ENCODE data around the gene ABCA4.
A peak's percentile ranks its signal among the peaks of the same experiment; 100 is the strongest.

The ABCA4 gene

GRCh38 chr1:94126651-94127050 lies 5.7 kb upstream of the ABCA4 start:
- TF ChIP-seq YY1 (IDR thresholded peaks at IDR 0.05; ENCODE audit: low read depth) = no peak
- no peak for TF ChIP-seq TEAD4 (IDR thresholded peaks at IDR 0.05)
- TF ChIP-seq REST (IDR thresholded peaks at IDR 0.05; ENCODE audit: low read depth) = no peak
- TF ChIP-seq EP300 (IDR thresholded peaks at IDR 0.05; ENCODE audit: borderline replicate concordance) = no peak
- TF ChIP-seq ZBTB7A (IDR thresholded peaks at IDR 0.05; ENCODE audit: low read depth) = no peak
- TF ChIP-seq RAD21 (IDR thresholded peaks at IDR 0.05; ENCODE audit: low read depth) = no peak
- TF ChIP-seq TCF12 (IDR thresholded peaks at IDR 0.05; ENCODE audit: low read depth) = no peak
- no peak for TF ChIP-seq TAF1 (IDR thresholded peaks at IDR 0.05; ENCODE audit: low read depth)
- no peak for TF ChIP-seq FOXM1 (IDR thresholded peaks at IDR 0.05; ENCODE audit: borderline replicate concordance, low read depth)
- no peak for TF ChIP-seq CREB1 (IDR thresholded peaks at IDR 0.05; ENCODE audit: low read depth)
- TF ChIP-seq NFIC (IDR thresholded peaks at IDR 0.05) = no peak
- TF ChIP-seq, protein P1, sequence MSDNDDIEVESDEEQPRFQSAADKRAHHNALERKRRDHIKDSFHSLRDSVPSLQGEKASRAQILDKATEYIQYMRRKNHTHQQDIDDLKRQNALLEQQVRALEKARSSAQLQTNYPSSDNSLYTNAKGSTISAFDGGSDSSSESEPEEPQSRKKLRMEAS (IDR thresholded peaks at IDR 0.05) = no peak
- TF ChIP-seq, protein P2, sequence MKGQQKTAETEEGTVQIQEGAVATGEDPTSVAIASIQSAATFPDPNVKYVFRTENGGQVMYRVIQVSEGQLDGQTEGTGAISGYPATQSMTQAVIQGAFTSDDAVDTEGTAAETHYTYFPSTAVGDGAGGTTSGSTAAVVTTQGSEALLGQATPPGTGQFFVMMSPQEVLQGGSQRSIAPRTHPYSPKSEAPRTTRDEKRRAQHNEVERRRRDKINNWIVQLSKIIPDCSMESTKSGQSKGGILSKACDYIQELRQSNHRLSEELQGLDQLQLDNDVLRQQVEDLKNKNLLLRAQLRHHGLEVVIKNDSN (IDR thresholded peaks at IDR 0.05) = no peak
- no peak for TF ChIP-seq EGR1 (IDR thresholded peaks at IDR 0.05)
- TF ChIP-seq CEBPB (IDR thresholded peaks at IDR 0.05) = no peak

GRCh38 chr1:94125551-94126514 lies 4.9 kb upstream of the ABCA4 start:
- TF ChIP-seq CEBPB (IDR thresholded peaks at IDR 0.05) = peak; percentile 78
- TF ChIP-seq RAD21 (IDR thresholded peaks at IDR 0.05; ENCODE audit: low read depth) = peak; percentile 21; the same call in 1 of the 2 replicates
- TF ChIP-seq YY1 (IDR thresholded peaks at IDR 0.05; ENCODE audit: low read depth) = no peak
- TF ChIP-seq, protein P2 (IDR thresholded peaks at IDR 0.05) = peak; percentile 67
- TF ChIP-seq TEAD4 (IDR thresholded peaks at IDR 0.05) = peak; percentile 56
- no peak for TF ChIP-seq EP300 (IDR thresholded peaks at IDR 0.05; ENCODE audit: borderline replicate concordance)

GRCh38 chr1:94124538-94124937 lies 3.6 kb upstream of the ABCA4 start:
- TF ChIP-seq NFIC (IDR thresholded peaks at IDR 0.05) = no peak
- no peak for TF ChIP-seq EP300 (IDR thresholded peaks at IDR 0.05; ENCODE audit: borderline replicate concordance)

DNA sequence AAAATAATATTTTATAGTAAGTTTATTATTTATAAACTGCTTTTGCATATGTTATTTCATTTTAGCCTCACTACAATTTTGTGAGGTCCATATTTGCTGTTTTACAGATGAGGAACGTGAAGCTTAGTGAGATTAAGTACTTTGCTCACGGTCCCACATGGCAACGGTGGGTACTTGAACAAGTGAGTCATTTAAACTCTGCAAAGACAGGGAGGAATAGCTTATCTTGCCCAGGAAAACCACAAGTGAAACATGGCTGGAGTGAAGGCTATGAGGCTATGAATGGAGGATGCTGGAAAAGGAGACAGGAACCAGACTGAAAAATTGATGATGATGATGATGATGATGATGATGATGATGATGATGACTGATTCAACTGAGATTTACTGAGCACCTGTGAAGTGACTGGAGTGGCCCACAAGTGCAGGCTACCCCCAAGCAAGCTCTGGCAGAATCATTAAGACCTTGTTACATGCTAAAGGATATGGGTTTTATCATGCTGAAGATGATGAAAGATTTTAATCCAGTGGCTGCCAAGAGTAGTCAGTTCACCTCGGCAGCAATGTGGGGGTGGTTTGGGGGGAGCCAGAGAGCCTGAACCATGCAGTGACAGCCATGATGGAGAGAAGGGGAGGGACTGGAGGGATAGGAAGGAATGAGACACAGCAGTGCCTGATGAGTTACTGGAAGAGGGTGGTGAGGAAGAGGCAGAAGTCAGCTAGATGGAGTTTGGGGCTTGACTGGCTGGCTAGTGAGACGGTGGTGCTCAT lies 1.4 kb upstream of the ABCA4 start:
- TF ChIP-seq EP300 (IDR thresholded peaks at IDR 0.05; ENCODE audit: borderline replicate concordance) (no peak), REST (IDR thresholded peaks at IDR 0.05; ENCODE audit: low read depth) (no peak), TCF12 (IDR thresholded peaks at IDR 0.05; ENCODE audit: low read depth) (no peak), FOXM1 (IDR thresholded peaks at IDR 0.05; ENCODE audit: borderline replicate concordance, low read depth) (no peak), EGR1 (IDR thresholded peaks at IDR 0.05) (no peak), CREB1 (IDR thresholded peaks at IDR 0.05; ENCODE audit: low read depth) (no peak), TEAD4 (IDR thresholded peaks at IDR 0.05) (no peak), CEBPB (IDR thresholded peaks at IDR 0.05) (no peak), RAD21 (IDR thresholded peaks at IDR 0.05; ENCODE audit: low read depth) (no peak), ZBTB7A (IDR thresholded peaks at IDR 0.05; ENCODE audit: low read depth) (no peak), TAF1 (IDR thresholded peaks at IDR 0.05; ENCODE audit: low read depth) (no peak), YY1 (IDR thresholded peaks at IDR 0.05; ENCODE audit: low read depth) (no peak), NFIC (IDR thresholded peaks at IDR 0.05) (no peak)
- TF ChIP-seq, protein P2 (IDR thresholded peaks at IDR 0.05) = no peak
- TF ChIP-seq, protein P1 (IDR thresholded peaks at IDR 0.05) = no peak

- no peak for TF ChIP-seq RAD21 (IDR thresholded peaks at IDR 0.05; ENCODE audit: low read depth)
- TF ChIP-seq, protein P1 (IDR thresholded peaks at IDR 0.05) = no peak
- TF ChIP-seq TEAD4 (IDR thresholded peaks at IDR 0.05) = no peak
- no peak for TF ChIP-seq TAF1 (IDR thresholded peaks at IDR 0.05; ENCODE audit: low read depth)
- TF ChIP-seq FOXM1 (IDR thresholded peaks at IDR 0.05; ENCODE audit: borderline replicate concordance, low read depth) = no peak
- no peak for TF ChIP-seq CEBPB (IDR thresholded peaks at IDR 0.05)
- TF ChIP-seq CREB1 (IDR thresholded peaks at IDR 0.05; ENCODE audit: low read depth) = no peak
- TF ChIP-seq EP300 (IDR thresholded peaks at IDR 0.05; ENCODE audit: borderline replicate concordance) = no peak
- no peak for TF ChIP-seq TCF12 (IDR thresholded peaks at IDR 0.05; ENCODE audit: low read depth)
- no peak for TF ChIP-seq ZBTB7A (IDR thresholded peaks at IDR 0.05; ENCODE audit: low read depth)
- TF ChIP-seq, protein P2 (IDR thresholded peaks at IDR 0.05) = no peak
- no peak for TF ChIP-seq EGR1 (IDR thresholded peaks at IDR 0.05)
- no peak for TF ChIP-seq YY1 (IDR thresholded peaks at IDR 0.05; ENCODE audit: low read depth)
- TF ChIP-seq NFIC (IDR thresholded peaks at IDR 0.05) = no peak
- no peak for TF ChIP-seq REST (IDR thresholded peaks at IDR 0.05; ENCODE audit: low read depth)
These were observed 468 bp upstream of the ABCA4 start for GRCh38 chr1:94121411-94121821.
